Brain microvascular endothelial cell (primary cell): ENCODE measurements around the gene ATP1A2.

ENCODE experiments used
- DNase-seq: peaks from one replicate; pipeline ENCODE4 v3.0.0-alpha.2; 2020
- H3K27ac ChIP-seq: fragments of 250-450 bp; sonication (Bioruptor Pico); 2 replicates; pipeline ENCODE4 v1.5.1; 2020; ENCODE audit warnings: mild to moderate bottlenecking, moderate library complexity
- H3K27me3 ChIP-seq: fragments of 250-450 bp; sonication (Bioruptor Pico); replicated peaks from 2 replicates; pipeline ENCODE4 v1.5.1; 2020; ENCODE audit warnings: mild to moderate bottlenecking
- H3K36me3 ChIP-seq: fragments of 250-450 bp; sonication (Bioruptor Pico); replicated peaks from 2 replicates; pipeline ENCODE4 v1.5.1; 2020; ENCODE audit warnings: mild to moderate bottlenecking
- H3K4me3 ChIP-seq: 2 replicates; pipeline ENCODE4 v1.5.1; 2011; ENCODE audit warnings: low read depth, mild to moderate bottlenecking, control low read depth, low read length, moderate library complexity
- in situ Hi-C: cut with HindIII; loops from 2 replicates; pipeline ENCODE4 v1.10.0; 2017; ENCODE audit warnings: low sequenced_read_pairs, low pct_ligation_motif_present
- TF ChIP-seq, protein P1 (sequence below): IDR thresholded peaks from 2 replicates; pipeline ENCODE4 v1.5.1; 2011; ENCODE audit warnings: low read depth, mild to moderate bottlenecking, moderate library complexity, low read length, control low read depth, inconsistent platforms; ENCODE audit errors: missing control alignments

ATP1A2 gene

DNA sequence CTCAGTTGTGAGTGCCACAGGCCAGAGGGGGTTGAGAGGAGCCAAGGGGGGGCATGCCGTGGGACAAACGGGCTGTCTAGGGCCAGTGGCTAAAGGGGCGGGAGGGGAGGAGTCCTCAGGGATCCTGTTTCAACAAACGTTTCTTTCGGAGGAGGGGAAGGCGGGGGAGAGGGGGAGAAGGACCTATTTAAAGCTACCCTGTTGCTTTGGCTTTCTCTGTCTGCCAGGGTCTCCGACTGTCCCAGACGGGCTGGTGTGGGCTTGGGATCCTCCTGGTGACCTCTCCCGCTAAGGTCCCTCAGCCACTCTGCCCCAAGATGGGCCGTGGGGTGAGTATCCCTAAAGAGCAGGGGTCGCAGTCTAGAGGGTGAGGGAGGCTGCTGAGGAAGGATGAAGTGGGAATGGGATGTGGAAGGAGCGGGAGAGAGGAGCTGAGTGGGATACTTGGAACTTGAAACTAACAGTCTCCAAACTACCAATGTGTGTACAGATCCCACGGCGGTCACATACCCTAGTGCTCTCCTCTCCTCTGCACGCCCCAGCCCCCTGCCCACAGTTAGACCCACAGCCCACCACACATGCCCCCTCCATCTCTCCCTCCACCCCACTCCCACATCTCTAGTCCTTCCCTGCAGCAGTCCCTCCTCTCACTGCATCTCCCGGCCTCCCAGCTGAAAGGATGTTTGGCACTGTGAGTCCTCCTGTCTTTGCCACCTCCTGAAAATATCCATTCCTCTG, at the start of gene ATP1A2:
TSS of gene ATP1A2 (plus strand) at position 215 of the 738 bp plus-strand sequence. CDS start at position 318, 103 bp downstream.
- TF ChIP-seq, protein P1, sequence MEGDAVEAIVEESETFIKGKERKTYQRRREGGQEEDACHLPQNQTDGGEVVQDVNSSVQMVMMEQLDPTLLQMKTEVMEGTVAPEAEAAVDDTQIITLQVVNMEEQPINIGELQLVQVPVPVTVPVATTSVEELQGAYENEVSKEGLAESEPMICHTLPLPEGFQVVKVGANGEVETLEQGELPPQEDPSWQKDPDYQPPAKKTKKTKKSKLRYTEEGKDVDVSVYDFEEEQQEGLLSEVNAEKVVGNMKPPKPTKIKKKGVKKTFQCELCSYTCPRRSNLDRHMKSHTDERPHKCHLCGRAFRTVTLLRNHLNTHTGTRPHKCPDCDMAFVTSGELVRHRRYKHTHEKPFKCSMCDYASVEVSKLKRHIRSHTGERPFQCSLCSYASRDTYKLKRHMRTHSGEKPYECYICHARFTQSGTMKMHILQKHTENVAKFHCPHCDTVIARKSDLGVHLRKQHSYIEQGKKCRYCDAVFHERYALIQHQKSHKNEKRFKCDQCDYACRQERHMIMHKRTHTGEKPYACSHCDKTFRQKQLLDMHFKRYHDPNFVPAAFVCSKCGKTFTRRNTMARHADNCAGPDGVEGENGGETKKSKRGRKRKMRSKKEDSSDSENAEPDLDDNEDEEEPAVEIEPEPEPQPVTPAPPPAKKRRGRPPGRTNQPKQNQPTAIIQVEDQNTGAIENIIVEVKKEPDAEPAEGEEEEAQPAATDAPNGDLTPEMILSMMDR: no peak
- no peak within 1 kb of the TSS for H3K4me3 ChIP-seq
- peaks cover 38% of the 10 kb centered on the region for H3K27me3 ChIP-seq
- in situ Hi-C loops: no loop called here
- no peak for DNase-seq
- H3K27ac ChIP-seq: no peak within 1 kb of the TSS
- no peaks in the 10 kb centered on the region for H3K36me3 ChIP-seq

- H3K4me3 ChIP-seq: no peak overlapping the region
- H3K27ac ChIP-seq: no peak overlapping the region
- in situ Hi-C loops: no loop called here
- H3K36me3 ChIP-seq: no peaks in the 10 kb centered on the region
- peaks cover 29% of the 10 kb centered on the region for H3K27me3 ChIP-seq
- no peak for DNase-seq
- TF ChIP-seq, protein P1: no peak
Measured at GRCh38 chr1:160066829-160067745, 48.5 kb upstream of the ATP1A2 start.

DNA sequence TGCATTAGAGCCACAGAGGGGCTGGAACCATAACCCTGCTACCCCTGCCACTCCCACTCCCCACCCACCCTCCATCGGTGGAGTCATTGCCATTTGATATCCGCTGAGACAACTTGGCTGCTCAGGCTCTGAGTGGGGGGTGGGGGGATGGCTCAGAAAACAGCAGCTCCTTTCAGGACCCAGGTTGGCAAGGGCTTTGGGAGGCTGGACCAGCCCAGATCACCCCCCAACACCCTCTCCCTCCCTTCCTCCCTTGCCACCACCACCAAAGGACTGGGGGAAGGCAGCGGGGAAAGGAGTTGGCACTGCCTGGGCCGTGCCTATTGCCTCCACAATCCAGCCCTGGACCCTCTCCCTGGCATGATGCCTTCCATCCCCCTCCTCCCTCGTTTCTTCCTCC, 47.3 kb upstream of the ATP1A2 start:
- in situ Hi-C loops: no loop called here
- Histone ChIP-seq H3K27me3 (peaks cover 25% of the 10 kb centered on the region), H3K4me3 (no peak overlapping the region), H3K27ac (no peak overlapping the region), H3K36me3 (no peaks in the 10 kb centered on the region)
- TF ChIP-seq, protein P1: no peak
- no peak for DNase-seq

GRCh38 chr1:160069460-160070231, 45.9 kb upstream of the ATP1A2 start, which contains the start of gene KCNJ10:
Gene KCNJ10 (minus strand): TSS chr1:160070160. CDS start chr1:160042532, 27,628 bp downstream.
- TF ChIP-seq, protein P1: no peak
- Histone ChIP-seq H3K36me3 (no peaks in the 10 kb centered on the region), H3K27ac (no peak within 1 kb of the TSS), H3K4me3 (peak within 1 kb of the TSS; percentile 59), H3K27me3 (peaks cover 19% of the 10 kb centered on the region)
- no peak for DNase-seq
- in situ Hi-C loops: no loop called here

- H3K4me3 ChIP-seq: peak overlapping the region; percentile 59
- peaks cover 19% of the 10 kb centered on the region for H3K27me3 ChIP-seq
- in situ Hi-C loops: no loop called here
- peak; percentile 51 for DNase-seq
- TF ChIP-seq, protein P1: no peak
- H3K36me3 ChIP-seq: no peaks in the 10 kb centered on the region
- no peak overlapping the region for H3K27ac ChIP-seq
Measured at GRCh38 chr1:160070243-160071163, 45.1 kb upstream of the ATP1A2 start.
